Dermis microvascular lymphatic vessel endothelial cell (primary cell): Measurements from ENCODE around the gene MYOZ3. TPM values are rescaled to one million over a fixed set of nuclear protein-coding genes. Genes with fewer than 3 reads are reported as not detected.
A peak's percentile ranks its signal among the peaks of the same experiment; 100 is the strongest.

Experiments
- DNase-seq, 2 donors: peaks; one replicate each; pipeline versions ENCODE4 v3.0.0 to v3.0.0-alpha.2; 2010; ENCODE audit warnings: low read depth in 2 of 2
- total RNA-seq: library from RNA; depleted of rRNA; stranded (reverse); fragments of >200 nt; gene quantifications from 2 replicates; pipeline ENCODE4 v1.2.1, GENCODE V29; 2014

The MYOZ3 gene
- total RNA-seq, 1 donor from 2014 or later, result 0.13 TPM

DNA sequence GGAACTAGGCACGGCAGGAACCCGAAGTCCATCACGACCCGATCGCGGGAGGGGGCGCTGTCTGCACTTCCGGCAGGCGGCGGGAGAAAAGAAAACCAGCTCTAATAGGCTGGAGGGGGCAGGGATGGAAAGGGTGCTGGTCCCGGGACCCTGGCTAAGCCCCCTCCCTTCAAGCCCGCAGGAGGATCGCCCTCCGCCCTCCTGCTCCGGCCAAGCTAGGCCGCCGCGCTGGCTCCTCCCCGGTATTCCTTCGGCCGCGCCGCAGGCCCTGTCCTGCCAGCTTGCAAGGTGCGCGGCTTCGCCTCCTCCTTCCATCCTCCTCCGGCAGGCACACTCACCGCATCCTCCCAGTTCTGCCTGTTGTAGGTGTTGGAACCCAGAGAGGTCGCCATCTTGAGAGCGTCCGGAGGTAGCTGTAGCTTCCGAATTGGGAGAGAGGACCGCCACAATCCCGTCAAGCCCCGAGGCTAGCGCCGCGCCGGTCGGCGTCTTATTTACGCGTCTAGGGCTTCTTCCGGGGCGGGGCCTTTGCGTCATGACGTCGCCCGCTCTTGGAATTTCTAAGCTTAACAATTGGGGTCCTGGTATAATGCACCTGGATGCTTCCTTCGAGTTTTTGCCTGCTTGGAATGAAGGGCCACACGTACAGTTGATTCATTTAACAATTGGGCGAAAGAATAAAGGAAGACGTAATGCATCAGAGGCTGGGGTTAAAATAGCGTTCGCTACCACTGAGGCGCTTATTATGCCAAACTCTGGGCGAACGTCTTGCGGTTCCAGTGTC, 39.7 kb downstream of the MYOZ3 start, which contains the start of gene RBM22:
Gene RBM22, minus strand, starts transcription at position 469 of the 784 bp plus-strand sequence. Its CDS starts 77 bp downstream, at position 392.
- DNase-seq, result peak; percentile 71 to 91

DNA sequence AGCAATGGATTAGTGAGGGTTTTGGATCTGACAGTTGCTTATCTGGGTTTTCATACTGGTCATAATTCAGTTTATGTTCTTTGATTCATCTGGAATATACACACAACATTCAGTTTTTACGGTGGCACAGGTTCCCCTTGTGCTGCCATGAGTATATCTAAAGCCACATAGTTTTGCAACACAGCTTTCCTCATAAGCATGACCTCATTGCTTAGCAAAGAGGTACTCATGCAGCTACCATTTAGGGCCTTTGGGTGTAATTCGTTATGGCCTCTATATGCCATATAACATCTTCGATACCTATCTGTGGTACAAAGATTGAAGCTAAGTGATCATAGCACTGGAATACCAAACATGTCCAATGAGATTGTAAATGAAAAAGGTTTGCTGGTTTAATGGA, 42.7 kb downstream of the MYOZ3 start:
- no peak for DNase-seq

DNA sequence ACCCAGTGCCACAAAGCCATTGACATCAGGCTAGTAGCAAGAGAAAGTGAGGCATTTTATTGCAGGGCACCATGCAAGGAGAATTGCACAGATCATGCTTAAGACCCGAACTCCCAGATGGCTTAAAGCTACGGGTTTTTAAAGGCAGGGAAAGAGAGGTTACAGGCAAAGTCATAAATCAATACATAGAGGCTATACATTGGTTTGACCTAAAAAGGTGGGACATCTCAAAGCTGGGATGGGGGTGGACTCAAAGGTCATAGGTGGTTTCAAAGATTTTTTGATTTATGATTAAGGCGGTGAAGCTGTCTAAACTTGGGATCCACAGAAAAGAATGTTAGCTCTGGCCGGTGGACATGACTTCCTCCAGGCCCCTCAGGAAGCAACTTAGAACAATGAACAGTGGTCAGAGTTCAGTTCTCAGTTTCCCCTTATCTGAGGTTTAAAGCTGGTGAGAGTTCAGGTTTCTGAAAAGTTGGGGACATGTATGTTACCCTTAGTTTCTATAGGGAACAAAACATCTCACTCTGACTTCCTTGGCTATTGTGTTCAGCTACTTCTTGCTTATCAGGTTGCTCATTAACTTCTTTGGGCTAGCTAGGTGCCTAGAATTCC, 45.8 kb downstream of the MYOZ3 start:
- DNase-seq, result peak in 1 of 2 donors; percentile 72

DNA sequence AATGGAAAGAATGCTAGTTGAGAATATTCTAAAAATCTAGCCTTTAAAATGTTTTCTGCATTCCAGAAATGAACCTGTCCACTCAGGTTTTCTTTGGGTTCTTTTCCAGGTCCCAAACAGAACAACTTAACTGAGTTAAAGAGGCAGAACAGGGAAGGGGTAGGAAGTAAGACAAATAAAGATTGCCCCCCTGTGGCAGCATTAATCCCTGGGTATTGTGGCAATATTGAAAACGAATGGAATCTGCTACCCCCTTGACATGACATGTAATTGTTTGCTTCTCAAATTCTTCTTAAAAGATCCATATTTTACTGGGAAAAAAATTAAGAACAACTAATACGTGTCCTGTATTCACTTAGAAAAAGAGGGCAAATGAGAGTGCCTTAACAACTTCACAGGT, 49.1 kb downstream of the MYOZ3 start:
- DNase-seq, result peak in 1 of 2 donors; percentile 30

DNA sequence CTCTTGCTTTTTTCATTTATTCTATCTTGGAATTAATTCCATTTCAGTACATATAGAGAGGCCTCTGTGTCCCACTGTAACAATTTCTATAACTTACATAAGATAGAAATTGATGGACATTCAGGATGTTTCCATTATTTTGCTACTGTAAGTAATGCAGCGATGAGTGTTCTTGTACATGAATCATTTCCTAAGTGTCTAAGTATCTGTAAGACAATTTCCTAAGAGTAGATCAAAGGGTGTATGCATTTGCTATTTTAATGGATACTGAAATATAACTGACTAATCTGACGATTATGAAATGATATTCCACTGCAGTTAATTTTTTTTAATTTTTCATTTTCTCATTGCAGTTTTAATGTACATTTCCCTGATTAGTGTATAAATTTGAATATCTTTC, 62.8 kb downstream of the MYOZ3 start:
- peak in 1 of 2 donors; percentile 14 for DNase-seq

Other genes with a start within 250 kb of the MYOZ3 start
- gene CD74, start 248.3 kb upstream of the MYOZ3 start, total RNA-seq, result 1.2 and 2.9 TPM in 2 replicates
- 2,736 and 3,225 TPM in 2 replicates for gene RPS14, start 211.5 kb upstream of the MYOZ3 start, total RNA-seq
- gene NDST1, start 153.1 kb upstream of the MYOZ3 start, total RNA-seq, result 22.3 and 35.3 TPM in 2 replicates
- 5.6 and 12.3 TPM in 2 replicates for gene SYNPO, start 20.6 kb upstream of the MYOZ3 start, total RNA-seq
- gene RBM22, start 39.8 kb downstream of the MYOZ3 start, total RNA-seq, result 14.9 and 18.8 TPM in 2 replicates
- gene DCTN4, start 97.8 kb downstream of the MYOZ3 start, total RNA-seq, result 23.9 and 29.7 TPM in 2 replicates
- gene SMIM3, start 117.5 kb downstream of the MYOZ3 start, total RNA-seq, result 4.4 and 4.8 TPM in 2 replicates
- gene IRGM, start 185.3 kb downstream of the MYOZ3 start, total RNA-seq, result not detected in 2 replicates
- 4.2 and 4.6 TPM in 2 replicates for gene ZNF300, start 243.7 kb downstream of the MYOZ3 start, total RNA-seq